Glutamatergic neuron (in vitro differentiated cells): Measurements from ENCODE around the gene DNAH6. TPM values are rescaled to one million over a fixed set of nuclear protein-coding genes. Genes with fewer than 3 reads are reported as not detected.

Experiments
- DNase-seq: peaks from one replicate; pipeline ENCODE4 v3.0.0; 2022
- H3K27ac Mint-ChIP-seq: one replicate; pipeline ENCODE4 v1.8.0; 2020; ENCODE audit warnings: mild to moderate bottlenecking, mixed read lengths, inconsistent platforms; ENCODE audit not compliant: unreplicated experiment
- H3K27me3 Mint-ChIP-seq: one replicate; pipeline ENCODE4 v1.8.0; 2020; ENCODE audit warnings: mild to moderate bottlenecking, moderate library complexity, mixed read lengths, inconsistent platforms; ENCODE audit not compliant: unreplicated experiment
- H3K36me3 Mint-ChIP-seq: one replicate; pipeline ENCODE4 v1.8.0; 2020; ENCODE audit warnings: mild to moderate bottlenecking, mixed read lengths, inconsistent platforms; ENCODE audit not compliant: unreplicated experiment
- H3K4me1 Mint-ChIP-seq: one replicate; pipeline ENCODE4 v1.8.0; 2020; ENCODE audit warnings: mild to moderate bottlenecking, low read depth, mixed read lengths, inconsistent platforms; ENCODE audit not compliant: unreplicated experiment
- H3K4me3 Mint-ChIP-seq: one replicate; pipeline ENCODE4 v1.8.0; 2020; ENCODE audit warnings: mild to moderate bottlenecking, mixed read lengths, inconsistent platforms; ENCODE audit not compliant: unreplicated experiment
- H3K9me3 Mint-ChIP-seq: one replicate; pipeline ENCODE4 v1.8.0; 2020; ENCODE audit warnings: mild to moderate bottlenecking, moderate library complexity, mixed read lengths, inconsistent platforms; ENCODE audit not compliant: unreplicated experiment
- CTCF ChIP-seq: fragments of 200-600 bp; sonication (generic); IDR thresholded peaks from one replicate; pipeline ENCODE4 v1.5.0; 2021; ENCODE audit not compliant: partially characterized antibody, unreplicated experiment
- total RNA-seq: library from RNA; stranded (reverse); fragmentation: NEBNext Ultra II Directional; extraction: Animal tissue kit (Norgen Biotek cat#: 25700); gene quantifications from one replicate; pipeline ENCODE4 v1.2.1, GENCODE V29; 2021; ENCODE audit not compliant: unreplicated experiment

The DNAH6 gene
- total RNA-seq, 1 donor from 2014 or later = 0.86 TPM

- Mint-ChIP-seq H3K27ac (no peak overlapping the region), H3K4me1 (no peaks in the 10 kb centered on the region), H3K9me3 (peaks cover 2% of the 10 kb centered on the region), H3K36me3 (peaks cover 4% of the 10 kb centered on the region), H3K4me3 (no peak overlapping the region), H3K27me3 (peaks cover 3% of the 10 kb centered on the region)
- no peak for TF ChIP-seq CTCF
- DNase-seq = no peak
Observed at GRCh38 chr2:84830758-84831500, 314.6 kb downstream of the DNAH6 start.

- peaks cover 2% of the 10 kb centered on the region for H3K9me3 Mint-ChIP-seq
- H3K4me1 Mint-ChIP-seq = no peaks in the 10 kb centered on the region
- peaks cover 12% of the 10 kb centered on the region for H3K36me3 Mint-ChIP-seq
- no peak for DNase-seq
- peaks cover 3% of the 10 kb centered on the region for H3K27me3 Mint-ChIP-seq
- TF ChIP-seq CTCF = no peak
- no peak overlapping the region for H3K27ac Mint-ChIP-seq
- no peak overlapping the region for H3K4me3 Mint-ChIP-seq
Observed at GRCh38 chr2:84832772-84833461, 316.6 kb downstream of the DNAH6 start.

- H3K4me3 Mint-ChIP-seq = no peak overlapping the region
- H3K27ac Mint-ChIP-seq = no peak overlapping the region
- DNase-seq = no peak
- H3K27me3 Mint-ChIP-seq = peaks cover 3% of the 10 kb centered on the region
- peaks cover 12% of the 10 kb centered on the region for H3K36me3 Mint-ChIP-seq
- TF ChIP-seq CTCF = no peak
- H3K9me3 Mint-ChIP-seq = peaks cover 2% of the 10 kb centered on the region
- H3K4me1 Mint-ChIP-seq = no peaks in the 10 kb centered on the region
Observed at GRCh38 chr2:84833481-84834150, 317.3 kb downstream of the DNAH6 start.

- peaks cover 5% of the 10 kb centered on the region for H3K27me3 Mint-ChIP-seq
Observed at GRCh38 chr2:84836215-84836614, 319.9 kb downstream of the DNAH6 start.

More at GRCh38 chr2:84836215-84836614, 319.9 kb downstream of the DNAH6 start:
- peaks cover 2% of the 10 kb centered on the region for H3K9me3 Mint-ChIP-seq
- H3K27ac Mint-ChIP-seq = no peak overlapping the region
- DNase-seq = no peak
- TF ChIP-seq CTCF = no peak
- H3K36me3 Mint-ChIP-seq = peaks cover 12% of the 10 kb centered on the region
- no peak overlapping the region for H3K4me3 Mint-ChIP-seq
- H3K4me1 Mint-ChIP-seq = peaks cover 3% of the 10 kb centered on the region
